Stimulated activated CD8-positive, alpha-beta memory T cell treated with anti-CD3 and anti-CD28 coated beads, Interleukin-12 subunit alpha, Interleukin-12 subunit beta, amount 100 ng/mL, for 4 hours (primary cell): ENCODE measurements around the gene OR8D1.

Experiments
- DNase-seq: peaks from one replicate; pipeline ENCODE4 v3.0.0-alpha.2; 2020; ENCODE audit warnings: low read depth

Gene OR8D1

GRCh38 chr11:124313849-124314248 lies at the start of gene OR8D1:
Gene OR8D1 (minus strand): TSS chr11:124313949. CDS start chr11:124310766, 3,183 bp downstream.
- DNase-seq = no peak

- DNase-seq = no peak
Measured at GRCh38 chr11:124359566-124359965, 45.8 kb upstream of the OR8D1 start.

- no peak for DNase-seq
Measured at GRCh38 chr11:124346311-124346955, 32.7 kb upstream of the OR8D1 start.

GRCh38 chr11:124344346-124344745 lies 30.6 kb upstream of the OR8D1 start:
- no peak for DNase-seq

- DNase-seq = no peak
Measured at GRCh38 chr11:124340142-124340447, 26.3 kb upstream of the OR8D1 start.

GRCh38 chr11:124339396-124340141 lies 25.8 kb upstream of the OR8D1 start:
- no peak for DNase-seq

- DNase-seq = no peak
Measured at GRCh38 chr11:124331873-124332272, 18.1 kb upstream of the OR8D1 start.

- DNase-seq = no peak
Measured at GRCh38 chr11:124329787-124330478, 16.2 kb upstream of the OR8D1 start.

- DNase-seq = no peak
Measured at GRCh38 chr11:124327775-124328174, 14.0 kb upstream of the OR8D1 start.

GRCh38 chr11:124322356-124322755 lies 8.6 kb upstream of the OR8D1 start:
- DNase-seq = no peak

- no peak for DNase-seq
Measured at GRCh38 chr11:124320097-124320496, 6.3 kb upstream of the OR8D1 start, which contains the start of gene OR8D2. Gene OR8D2 (minus strand): TSS chr11:124320197. CDS start chr11:124320197, 0 bp downstream.

GRCh38 chr11:124315052-124315451 lies 1.3 kb upstream of the OR8D1 start:
- no peak for DNase-seq

GRCh38 chr11:124313131-124313530 lies 618 bp downstream of the OR8D1 start:
- DNase-seq = no peak

GRCh38 chr11:124311670-124312069 lies 2.1 kb downstream of the OR8D1 start:
- DNase-seq = no peak

GRCh38 chr11:124311269-124311668 lies 2.5 kb downstream of the OR8D1 start:
- DNase-seq = no peak

- DNase-seq = no peak
Measured at GRCh38 chr11:124310721-124311120, 3.0 kb downstream of the OR8D1 start.

- DNase-seq = no peak
Measured at GRCh38 chr11:124307093-124307492, 6.7 kb downstream of the OR8D1 start.

GRCh38 chr11:124302347-124303125 lies 11.2 kb downstream of the OR8D1 start:
- no peak for DNase-seq

GRCh38 chr11:124301548-124301947 lies 12.2 kb downstream of the OR8D1 start:
- no peak for DNase-seq

GRCh38 chr11:124297921-124298320 lies 15.8 kb downstream of the OR8D1 start:
- no peak for DNase-seq

- DNase-seq = no peak
Measured at GRCh38 chr11:124296016-124296415, 17.7 kb downstream of the OR8D1 start.

- no peak for DNase-seq
Measured at GRCh38 chr11:124294687-124295086, 19.1 kb downstream of the OR8D1 start.
